Adipocyte (in vitro differentiated cells): ENCODE measurements around the gene AHSP.
"Not testable (repeated sequence)": the region's sequence is repeated elsewhere in the genome, so short reads cannot be mapped to it uniquely, and the experiment has no call there.

ENCODE experiments used
- DNase-seq: peaks from one replicate; pipeline ENCODE4 v3.0.0-alpha.2; 2015; ENCODE audit warnings: low read depth
- H3K27me3 ChIP-seq: replicated peaks from 2 replicates; pipeline ENCODE4 v1.7.0; 2013; ENCODE audit warnings: mild to moderate bottlenecking, low read length, moderate library complexity; ENCODE audit not compliant: control insufficient read depth, insufficient read depth
- H3K36me3 ChIP-seq: 2 replicates; pipeline ENCODE4 v1.7.0; 2013; ENCODE audit warnings: low read length, mild to moderate bottlenecking, moderate library complexity; ENCODE audit not compliant: control insufficient read depth, insufficient read depth, severe bottlenecking
- H3K4me1 ChIP-seq: 2 replicates; pipeline ENCODE4 v1.7.0; 2013; ENCODE audit warnings: mild to moderate bottlenecking, low read length, moderate library complexity; ENCODE audit not compliant: control insufficient read depth, insufficient read depth
- H3K4me3 ChIP-seq: 2 replicates; pipeline ENCODE4 v1.7.0; 2013; ENCODE audit warnings: mild to moderate bottlenecking, low read length, moderate library complexity
- H3K9ac ChIP-seq: 2 replicates; pipeline ENCODE4 v1.7.0; 2013; ENCODE audit warnings: mild to moderate bottlenecking, low read length, moderate library complexity
- H3K9me3 ChIP-seq: 2 replicates; pipeline ENCODE4 v1.7.0; 2013; ENCODE audit warnings: mild to moderate bottlenecking, low read length, moderate library complexity; ENCODE audit not compliant: control insufficient read depth

AHSP gene, protein sequence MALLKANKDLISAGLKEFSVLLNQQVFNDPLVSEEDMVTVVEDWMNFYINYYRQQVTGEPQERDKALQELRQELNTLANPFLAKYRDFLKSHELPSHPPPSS

GRCh38 chr16:31527734-31528274 lies at the start of gene AHSP:
Gene AHSP, plus strand, starts transcription at chr16:31527900. Its CDS starts 240 bp downstream, at chr16:31528140.
- DNase-seq, result no peak
- no peak within 1 kb of the TSS for H3K9ac ChIP-seq
- H3K4me1 ChIP-seq, result no peaks in the 10 kb centered on the region
- H3K4me3 ChIP-seq, result peak within 1 kb of the TSS; percentile 54
- H3K36me3 ChIP-seq, result no peaks in the 10 kb centered on the region
- H3K27me3 ChIP-seq, result peaks cover 27% of the 10 kb centered on the region
- no peaks in the 10 kb centered on the region for H3K9me3 ChIP-seq

- peaks cover 21% of the 10 kb centered on the region for H3K36me3 ChIP-seq
- peaks cover 7% of the 10 kb centered on the region for H3K4me1 ChIP-seq
- no peak for DNase-seq
- no peaks in the 10 kb centered on the region for H3K9me3 ChIP-seq
- H3K27me3 ChIP-seq, result peaks cover 12% of the 10 kb centered on the region
- no peak overlapping the region for H3K4me3 ChIP-seq
- H3K9ac ChIP-seq, result no peak overlapping the region
Measured at GRCh38 chr16:31478956-31479355, 48.7 kb upstream of the AHSP start.

DNA sequence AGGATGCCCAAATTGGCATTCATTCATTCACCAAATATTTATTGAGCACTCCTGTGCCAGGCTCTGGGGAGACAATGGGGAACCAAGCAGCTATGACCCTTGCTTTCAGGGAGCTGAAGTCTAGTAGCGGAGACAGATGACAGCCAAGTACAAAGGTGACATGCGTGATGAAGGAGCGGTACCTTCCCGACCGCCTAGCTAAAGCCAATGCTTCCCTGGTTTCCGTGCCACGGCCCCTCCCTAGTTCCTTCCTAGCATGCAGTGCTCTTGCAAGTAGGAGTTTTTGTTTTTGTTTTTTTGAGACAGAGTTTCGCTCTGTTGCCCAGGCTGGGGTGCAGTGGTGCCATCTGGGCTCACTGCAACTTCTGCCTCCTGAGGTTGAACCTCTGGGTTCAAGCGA lies 47.9 kb upstream of the AHSP start:
- no peaks in the 10 kb centered on the region for H3K4me1 ChIP-seq
- H3K9ac ChIP-seq, result no peak overlapping the region
- H3K36me3 ChIP-seq, result peaks cover 18% of the 10 kb centered on the region
- no peaks in the 10 kb centered on the region for H3K9me3 ChIP-seq
- no peak for DNase-seq
- no peak overlapping the region for H3K4me3 ChIP-seq
- H3K27me3 ChIP-seq, result peaks cover 13% of the 10 kb centered on the region

DNA sequence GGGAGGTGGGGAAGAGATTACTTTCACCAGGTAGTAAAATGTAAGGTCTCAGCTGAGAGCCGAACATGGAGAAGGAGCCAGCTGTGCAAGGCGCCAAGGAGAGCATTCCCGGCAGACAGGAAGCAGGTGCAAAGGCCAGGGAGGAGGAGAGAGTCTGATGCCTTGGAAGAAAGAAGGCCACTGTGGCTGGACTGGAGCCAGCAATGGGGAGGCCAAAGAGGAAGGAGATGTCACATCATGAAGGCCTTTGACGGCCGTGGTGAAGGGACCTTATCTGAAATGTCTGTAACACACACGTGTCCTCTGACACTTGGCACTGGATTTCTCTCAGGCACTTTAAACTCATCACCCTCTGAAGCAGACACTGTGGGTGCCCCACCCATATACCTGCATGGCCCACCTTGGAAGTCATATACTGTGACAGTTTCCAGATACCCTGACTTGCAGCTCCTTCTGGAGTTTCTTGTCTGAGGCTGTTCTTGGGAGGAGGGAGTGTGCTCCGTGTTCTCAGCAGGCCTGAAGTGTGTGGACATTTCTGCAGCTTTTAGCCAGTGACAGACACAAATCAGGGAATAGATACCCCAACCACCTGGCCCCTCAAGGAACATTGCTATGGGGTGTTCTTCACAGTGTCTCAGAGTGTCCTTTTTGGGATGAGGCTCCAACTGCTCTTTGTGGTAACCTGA lies 46.7 kb upstream of the AHSP start:
- H3K27me3 ChIP-seq, result peaks cover 23% of the 10 kb centered on the region
- no peaks in the 10 kb centered on the region for H3K9me3 ChIP-seq
- no peak for DNase-seq
- peaks cover 9% of the 10 kb centered on the region for H3K36me3 ChIP-seq
- no peak overlapping the region for H3K4me3 ChIP-seq
- no peak overlapping the region for H3K9ac ChIP-seq
- H3K4me1 ChIP-seq, result no peaks in the 10 kb centered on the region

- peaks cover 38% of the 10 kb centered on the region for H3K27me3 ChIP-seq
- DNase-seq, result no peak
- H3K4me3 ChIP-seq, result no peak within 1 kb of the TSS
- peaks cover 6% of the 10 kb centered on the region for H3K4me1 ChIP-seq
- H3K9ac ChIP-seq, result no peak within 1 kb of the TSS
- H3K9me3 ChIP-seq, result no peaks in the 10 kb centered on the region
- H3K36me3 ChIP-seq, result peaks cover 2% of the 10 kb centered on the region
Measured at GRCh38 chr16:31483081-31483480, 44.6 kb upstream of the AHSP start, which contains the start of gene SLC5A2. Gene SLC5A2, plus strand, starts transcription at chr16:31483123. Its CDS starts 14 bp downstream, at chr16:31483137.

GRCh38 chr16:31484048-31484447 lies 43.7 kb upstream of the AHSP start:
- H3K9ac ChIP-seq, H3K9me3 ChIP-seq: not testable (repeated sequence)
- H3K4me1 ChIP-seq, result peaks cover 13% of the 10 kb centered on the region

GRCh38 chr16:31484491-31485171 lies 43.1 kb upstream of the AHSP start:
- no peaks in the 10 kb centered on the region for H3K9me3 ChIP-seq
- peaks cover 13% of the 10 kb centered on the region for H3K4me1 ChIP-seq
- H3K4me3 ChIP-seq, result no peak overlapping the region
- no peaks in the 10 kb centered on the region for H3K36me3 ChIP-seq
- no peak overlapping the region for H3K9ac ChIP-seq
- DNase-seq, result no peak
- H3K27me3 ChIP-seq, result peaks cover 41% of the 10 kb centered on the region

More at GRCh38 chr16:31484048-31484447, 43.7 kb upstream of the AHSP start:
- H3K27me3 ChIP-seq, result peaks cover 41% of the 10 kb centered on the region
- H3K4me3 ChIP-seq, H3K36me3 ChIP-seq, DNase-seq: not testable (repeated sequence)

DNA sequence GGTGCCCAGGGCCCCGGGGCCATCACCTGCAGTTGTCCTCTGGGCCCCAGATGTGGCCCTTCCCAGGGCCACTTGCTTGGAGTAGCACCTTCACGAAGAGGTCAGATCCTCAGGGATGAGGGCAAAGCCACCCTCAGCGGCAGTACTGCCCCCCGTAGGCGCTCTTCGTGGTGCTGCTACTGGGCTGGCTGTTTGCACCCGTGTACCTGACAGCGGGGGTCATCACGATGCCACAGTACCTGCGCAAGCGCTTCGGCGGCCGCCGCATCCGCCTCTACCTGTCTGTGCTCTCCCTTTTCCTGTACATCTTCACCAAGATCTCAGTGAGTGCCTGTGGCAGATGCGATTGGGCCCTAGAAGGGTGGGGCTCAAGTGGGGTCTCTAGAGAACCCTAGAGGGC lies 42.1 kb upstream of the AHSP start:
- Histone ChIP-seq H3K9ac (no peak overlapping the region), H3K9me3 (no peaks in the 10 kb centered on the region), H3K36me3 (peaks cover 8% of the 10 kb centered on the region), H3K4me3 (no peak overlapping the region), H3K4me1 (peaks cover 13% of the 10 kb centered on the region), H3K27me3 (peaks cover 41% of the 10 kb centered on the region)
- DNase-seq, result no peak

DNA sequence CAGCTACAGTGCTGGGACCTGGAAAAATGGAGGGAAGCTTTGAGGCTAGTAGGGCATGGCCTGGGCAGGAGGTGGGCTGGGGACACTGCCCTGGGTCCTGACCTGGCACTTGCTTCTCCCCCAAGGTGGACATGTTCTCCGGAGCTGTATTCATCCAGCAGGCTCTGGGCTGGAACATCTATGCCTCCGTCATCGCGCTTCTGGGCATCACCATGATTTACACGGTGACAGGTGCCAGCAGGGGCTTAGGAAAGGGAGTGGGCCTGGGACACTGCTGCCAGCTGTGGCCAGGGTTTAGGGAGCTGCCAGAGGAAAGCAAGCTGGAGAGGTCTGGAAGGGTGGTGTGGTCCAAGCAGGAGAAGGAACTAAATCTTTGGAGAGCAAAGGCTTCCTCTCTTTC lies 41.7 kb upstream of the AHSP start:
- H3K4me3 ChIP-seq, result no peak overlapping the region
- peaks cover 36% of the 10 kb centered on the region for H3K27me3 ChIP-seq
- H3K36me3 ChIP-seq, result peaks cover 10% of the 10 kb centered on the region
- no peaks in the 10 kb centered on the region for H3K9me3 ChIP-seq
- DNase-seq, result no peak
- no peak overlapping the region for H3K9ac ChIP-seq
- peaks cover 13% of the 10 kb centered on the region for H3K4me1 ChIP-seq

DNA sequence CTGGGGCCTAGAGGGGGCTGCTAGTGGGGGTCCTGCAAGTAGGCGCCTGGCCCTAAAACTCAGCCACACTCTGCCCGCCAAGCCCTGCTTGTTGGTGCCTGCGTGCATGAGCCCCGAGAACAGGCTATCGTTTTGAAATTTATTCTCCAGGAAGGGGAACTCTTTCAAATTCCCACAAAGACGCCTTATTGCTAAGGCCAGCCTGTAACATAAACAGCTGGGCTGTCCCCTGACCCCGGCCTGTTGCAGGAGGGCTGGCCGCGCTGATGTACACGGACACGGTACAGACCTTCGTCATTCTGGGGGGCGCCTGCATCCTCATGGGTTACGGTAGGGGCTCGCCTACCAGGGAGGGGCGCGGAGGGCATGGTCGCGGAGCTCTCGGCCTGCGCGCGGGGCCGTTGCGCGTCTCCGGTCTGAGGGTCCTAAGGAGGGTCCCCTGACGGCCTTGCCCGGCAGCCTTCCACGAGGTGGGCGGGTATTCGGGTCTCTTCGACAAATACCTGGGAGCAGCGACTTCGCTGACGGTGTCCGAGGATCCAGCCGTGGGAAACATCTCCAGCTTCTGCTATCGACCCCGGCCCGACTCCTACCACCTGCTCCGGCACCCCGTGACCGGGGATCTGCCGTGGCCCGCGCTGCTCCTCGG lies 40.5 kb upstream of the AHSP start:
- H3K27me3 ChIP-seq, result peaks cover 33% of the 10 kb centered on the region
- H3K4me1 ChIP-seq, result peaks cover 13% of the 10 kb centered on the region
- H3K9me3 ChIP-seq, result no peaks in the 10 kb centered on the region
- H3K9ac ChIP-seq, result no peak overlapping the region
- DNase-seq, result no peak
- peak overlapping the region; percentile 78 for H3K4me3 ChIP-seq
- peaks cover 16% of the 10 kb centered on the region for H3K36me3 ChIP-seq
